ENCODE measurements around the gene WDR59. TPM values are rescaled to one million over a fixed set of nuclear protein-coding genes. Genes with fewer than 3 reads are reported as not detected.

WDR59 gene
- total RNA-seq, 1 donor from 2014 or later, result 15.4 TPM

Other genes starting within 250 kb of the WDR59 start
- not detected in 2 replicates for gene FA2H, start 210.3 kb downstream of the WDR59 start, total RNA-seq
- 71.1 and 82.3 TPM in 2 replicates for gene ZNRF1, start 13.9 kb upstream of the WDR59 start, total RNA-seq
- gene LDHD, start 131.7 kb upstream of the WDR59 start, total RNA-seq, result 1.7 and 3.5 TPM in 2 replicates
- gene ZFP1, start 163.4 kb upstream of the WDR59 start, total RNA-seq, result 11.1 and 12.0 TPM in 2 replicates
- gene CTRB2, start 222.0 kb upstream of the WDR59 start, total RNA-seq, result 2.3 and 6.1 TPM in 2 replicates
- gene CTRB1, start 233.9 kb upstream of the WDR59 start, total RNA-seq, result 3.4 and 4.5 TPM in 2 replicates